PFSK-1 (cell line): ENCODE data around the gene CSN3.

ENCODE experiments used
- FOXP2 ChIP-seq: optimal IDR thresholded peaks from 2 replicates; pipeline ENCODE3; 2011; ENCODE audit warnings: borderline replicate concordance, control low read depth, inconsistent platforms; ENCODE audit not compliant: insufficient read depth; ENCODE audit errors: extremely low read length, extremely low read depth
- POLR2AphosphoS5 ChIP-seq: IDR thresholded peaks from 2 replicates; pipeline ENCODE4 v1.6.1; 2012; ENCODE audit warnings: low read depth, mild to moderate bottlenecking, control low read depth, low read length, moderate library complexity
- SIN3A ChIP-seq: IDR thresholded peaks from 2 replicates; pipeline ENCODE4 v1.6.1; 2012; ENCODE audit warnings: mild to moderate bottlenecking, low read length, moderate library complexity, borderline replicate concordance; ENCODE audit not compliant: insufficient read depth
- TAF1 ChIP-seq: IDR thresholded peaks from 2 replicates; pipeline ENCODE4 v1.6.1; 2012; ENCODE audit warnings: low read length, control low read depth, borderline replicate concordance; ENCODE audit not compliant: insufficient read depth
- TF ChIP-seq, protein P1 (sequence below), 2 experiments: IDR thresholded peaks; 2 replicates each; pipeline versions ENCODE4 v1.6.1 to v1.8.0; 2011 to 2012; ENCODE audit warnings: low read depth in 2 of 2, low read length in 2 of 2, control low read depth in 1 of 2, inconsistent platforms in 1 of 2, mild to moderate bottlenecking in 1 of 2, moderate library complexity in 1 of 2; ENCODE audit not compliant: insufficient read depth in 1 of 2

CSN3 gene

DNA sequence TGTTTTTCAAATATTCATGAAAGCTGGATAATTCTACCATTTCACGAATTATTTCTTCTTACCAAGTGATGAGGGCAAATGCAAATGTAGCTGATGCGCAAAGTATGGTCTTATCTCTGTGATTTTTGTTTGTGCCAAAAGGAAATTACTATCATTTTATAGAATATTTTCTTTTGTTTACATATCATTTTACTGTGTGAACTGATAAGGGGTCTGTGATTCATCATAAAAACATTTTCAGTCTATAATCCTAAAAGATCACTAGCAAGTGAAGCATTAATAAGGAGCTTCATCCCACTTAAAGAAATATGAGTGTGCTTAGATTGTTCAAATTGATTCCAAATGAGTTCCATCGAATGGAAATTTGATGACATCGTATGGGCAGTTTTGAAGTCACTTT is 694 bp downstream of the CSN3 start:
- TF ChIP-seq SIN3A, result no peak

DNA sequence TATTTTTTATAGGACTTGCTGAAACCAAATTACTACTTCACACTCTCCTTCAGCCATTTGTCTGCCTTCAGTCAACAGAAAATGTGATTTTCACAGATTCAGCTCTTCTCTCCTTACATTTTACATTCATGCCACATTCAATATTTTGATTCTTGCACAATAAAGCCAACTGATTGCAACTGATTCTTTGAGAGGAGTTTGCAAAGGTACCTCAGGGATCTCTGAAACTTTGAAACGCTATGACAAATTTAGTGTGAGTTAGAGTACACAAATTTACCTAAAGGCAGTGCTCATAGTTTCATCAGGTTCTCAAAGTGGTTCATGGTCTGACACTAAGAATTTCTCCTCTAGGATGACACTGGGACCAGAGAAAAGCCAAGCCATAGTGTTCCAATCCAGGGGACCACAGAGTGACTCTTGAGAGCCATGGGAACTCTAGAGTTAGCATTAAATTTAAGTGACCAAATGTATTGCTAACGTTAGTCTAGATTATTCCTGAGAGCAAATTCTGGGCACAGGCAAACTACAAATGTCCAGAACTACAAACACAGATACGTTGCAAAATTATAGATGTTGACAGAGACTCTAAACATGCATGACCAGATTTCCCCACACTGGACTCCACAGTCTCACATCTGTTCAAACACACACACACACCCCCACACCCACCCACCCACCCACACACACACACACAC is 9.0 kb downstream of the CSN3 start:
- TF ChIP-seq, protein P1, sequence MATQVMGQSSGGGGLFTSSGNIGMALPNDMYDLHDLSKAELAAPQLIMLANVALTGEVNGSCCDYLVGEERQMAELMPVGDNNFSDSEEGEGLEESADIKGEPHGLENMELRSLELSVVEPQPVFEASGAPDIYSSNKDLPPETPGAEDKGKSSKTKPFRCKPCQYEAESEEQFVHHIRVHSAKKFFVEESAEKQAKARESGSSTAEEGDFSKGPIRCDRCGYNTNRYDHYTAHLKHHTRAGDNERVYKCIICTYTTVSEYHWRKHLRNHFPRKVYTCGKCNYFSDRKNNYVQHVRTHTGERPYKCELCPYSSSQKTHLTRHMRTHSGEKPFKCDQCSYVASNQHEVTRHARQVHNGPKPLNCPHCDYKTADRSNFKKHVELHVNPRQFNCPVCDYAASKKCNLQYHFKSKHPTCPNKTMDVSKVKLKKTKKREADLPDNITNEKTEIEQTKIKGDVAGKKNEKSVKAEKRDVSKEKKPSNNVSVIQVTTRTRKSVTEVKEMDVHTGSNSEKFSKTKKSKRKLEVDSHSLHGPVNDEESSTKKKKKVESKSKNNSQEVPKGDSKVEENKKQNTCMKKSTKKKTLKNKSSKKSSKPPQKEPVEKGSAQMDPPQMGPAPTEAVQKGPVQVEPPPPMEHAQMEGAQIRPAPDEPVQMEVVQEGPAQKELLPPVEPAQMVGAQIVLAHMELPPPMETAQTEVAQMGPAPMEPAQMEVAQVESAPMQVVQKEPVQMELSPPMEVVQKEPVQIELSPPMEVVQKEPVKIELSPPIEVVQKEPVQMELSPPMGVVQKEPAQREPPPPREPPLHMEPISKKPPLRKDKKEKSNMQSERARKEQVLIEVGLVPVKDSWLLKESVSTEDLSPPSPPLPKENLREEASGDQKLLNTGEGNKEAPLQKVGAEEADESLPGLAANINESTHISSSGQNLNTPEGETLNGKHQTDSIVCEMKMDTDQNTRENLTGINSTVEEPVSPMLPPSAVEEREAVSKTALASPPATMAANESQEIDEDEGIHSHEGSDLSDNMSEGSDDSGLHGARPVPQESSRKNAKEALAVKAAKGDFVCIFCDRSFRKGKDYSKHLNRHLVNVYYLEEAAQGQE (IDR thresholded peaks at IDR 0.05; ENCODE audit: insufficient read depth in 1 of 2, low read depth in 2 of 2, low read length in 2 of 2), result no peak
- TF ChIP-seq TAF1 (no peak), FOXP2 (no peak)

DNA sequence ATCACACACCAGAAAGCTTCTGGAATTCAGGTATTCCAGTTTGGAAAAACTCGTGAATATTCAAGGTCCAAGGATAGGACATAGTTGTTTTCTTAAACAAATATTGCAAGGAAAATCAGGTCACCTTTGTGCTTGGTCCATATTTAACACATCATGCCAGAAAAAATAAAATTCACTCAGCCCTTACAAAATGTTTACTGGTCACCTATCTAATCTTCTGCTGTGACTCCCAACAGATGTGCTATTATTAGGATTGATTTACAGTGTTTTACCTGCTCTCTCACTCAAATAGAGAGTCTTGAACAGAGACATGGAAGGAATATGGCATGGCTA is 9.5 kb downstream of the CSN3 start:
- TF ChIP-seq TAF1, result no peak
- TF ChIP-seq, protein P1 (IDR thresholded peaks at IDR 0.05; ENCODE audit: insufficient read depth in 1 of 2, low read depth in 2 of 2, low read length in 2 of 2), result no peak
- no peak for TF ChIP-seq SIN3A
- no peak for TF ChIP-seq POLR2AphosphoS5
- no peak for TF ChIP-seq FOXP2

DNA sequence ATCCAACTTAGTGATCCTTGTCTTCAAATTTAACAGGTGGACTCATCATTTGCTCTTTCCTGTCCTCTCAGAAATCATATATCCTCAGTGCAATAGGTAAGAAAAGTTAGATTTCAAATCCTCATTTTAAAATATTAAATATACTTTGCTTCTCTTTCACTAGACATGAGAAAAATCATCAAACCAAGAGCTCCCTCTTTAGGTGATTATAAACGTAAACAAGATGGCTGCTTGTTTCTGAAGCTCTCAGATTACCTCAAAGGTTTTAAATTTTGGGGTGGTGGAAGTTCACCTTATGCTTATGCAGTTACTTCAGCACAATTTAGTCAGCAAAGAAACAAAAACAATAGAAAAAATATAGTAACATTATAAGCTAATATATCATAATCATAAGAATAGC is 27.3 kb downstream of the CSN3 start:
- TF ChIP-seq POLR2AphosphoS5 (no peak), TAF1 (no peak), FOXP2 (no peak), SIN3A (no peak)
- TF ChIP-seq, protein P1 (IDR thresholded peaks at IDR 0.05; ENCODE audit: insufficient read depth in 1 of 2, low read depth in 2 of 2, low read length in 2 of 2), result no peak

DNA sequence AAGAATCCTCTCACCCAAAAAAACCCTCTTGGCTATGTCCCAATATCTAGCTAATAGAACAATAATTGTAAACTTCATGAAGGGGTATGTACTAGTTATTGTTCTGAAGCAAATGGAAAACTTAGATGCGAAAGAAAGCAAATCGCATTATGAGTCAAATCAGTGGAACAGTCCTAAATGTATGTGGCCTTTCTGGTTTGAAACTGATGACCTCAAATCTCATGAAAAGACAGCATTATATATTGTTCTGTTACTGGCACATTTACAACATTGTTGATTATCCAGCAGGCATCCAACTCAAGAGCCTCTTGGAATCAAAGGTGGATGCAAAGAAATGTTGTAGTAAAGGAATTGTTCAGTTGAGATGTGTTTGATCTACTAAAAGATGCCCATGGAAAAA is 34.7 kb downstream of the CSN3 start:
- TF ChIP-seq SIN3A, result no peak
- no peak for TF ChIP-seq FOXP2
- TF ChIP-seq, protein P1 (IDR thresholded peaks at IDR 0.05; ENCODE audit: insufficient read depth in 1 of 2, low read depth in 2 of 2, low read length in 2 of 2), result no peak
- no peak for TF ChIP-seq POLR2AphosphoS5
- no peak for TF ChIP-seq TAF1

DNA sequence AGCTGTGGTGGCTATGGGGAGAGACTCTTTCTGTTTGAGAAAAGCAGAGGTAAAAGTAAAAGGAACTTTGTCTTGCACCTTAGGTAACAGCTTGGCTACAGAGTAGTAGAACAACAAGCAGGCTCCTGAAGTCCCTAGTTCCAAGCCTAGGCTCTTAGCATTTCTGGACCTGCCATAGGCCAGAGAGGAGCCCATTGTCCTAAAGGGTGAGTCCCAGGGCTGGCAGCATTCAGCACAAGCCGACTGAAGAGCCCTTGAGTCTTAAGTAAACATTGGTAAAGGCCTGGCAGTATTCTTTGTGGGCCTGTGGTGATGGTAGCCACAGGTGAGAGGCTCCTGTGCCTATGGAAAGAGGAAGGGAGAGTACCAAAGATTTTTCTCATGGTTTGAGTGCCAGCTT is 38.2 kb downstream of the CSN3 start:
- TF ChIP-seq TAF1, result no peak
- TF ChIP-seq SIN3A, result no peak
- TF ChIP-seq, protein P1 (IDR thresholded peaks at IDR 0.05; ENCODE audit: insufficient read depth in 1 of 2, low read depth in 2 of 2, low read length in 2 of 2), result no peak
- no peak for TF ChIP-seq FOXP2
- TF ChIP-seq POLR2AphosphoS5, result no peak
